ENCODE data around the gene ERICH4.
"Not testable (repeated sequence)": the region's sequence is repeated elsewhere in the genome, so short reads cannot be mapped to it uniquely, and the experiment has no call there.

ERICH4 gene

DNA sequence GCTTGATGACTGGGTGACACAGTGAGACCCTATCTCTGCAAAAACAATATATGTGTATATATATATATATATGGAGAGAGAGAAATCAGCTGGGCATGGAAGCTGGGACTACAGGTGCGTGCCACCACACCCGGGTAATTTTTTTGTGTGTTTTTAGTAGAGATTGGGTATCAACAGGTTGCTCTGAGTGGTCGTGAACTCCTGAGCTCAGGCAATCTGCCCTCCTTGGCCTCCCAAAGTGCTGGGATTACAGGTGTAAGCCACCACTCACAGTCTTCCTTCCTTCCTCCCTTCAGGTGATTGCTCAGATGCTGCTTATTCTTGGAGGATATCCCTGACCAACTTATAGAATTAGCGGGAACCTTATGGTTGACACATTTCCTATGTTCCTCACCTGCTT, 41.9 kb downstream of the ERICH4 start:
- H3K36me3 ChIP-seq, result no peaks in the 10 kb centered on the region
- no peak for TF ChIP-seq CTCF (IDR thresholded peaks at IDR 0.05; ENCODE audit: low read depth, low read length)
- H3K27me3 ChIP-seq (ENCODE audit: insufficient read depth, low read depth, severe bottlenecking), result peaks cover 70% of the 10 kb centered on the region
- no peak overlapping the region for H3K4me3 ChIP-seq (ENCODE audit: low read depth, low read length)
- H3K9me3 ChIP-seq (ENCODE audit: severe bottlenecking), result peaks cover 24% of the 10 kb centered on the region
- no peak for DNase-seq
- H3K27ac ChIP-seq, result no peak overlapping the region

- not testable (repeated sequence) for H3K36me3 ChIP-seq; DNase-seq; H3K27ac ChIP-seq; H3K4me3 ChIP-seq (ENCODE audit: low read depth, low read length)
- H3K27me3 ChIP-seq (ENCODE audit: insufficient read depth, low read depth, severe bottlenecking), result peaks cover 49% of the 10 kb centered on the region
- H3K9me3 ChIP-seq (ENCODE audit: severe bottlenecking), result peaks cover 31% of the 10 kb centered on the region
Measured at GRCh38 chr19:41486953-41487352, 44.0 kb downstream of the ERICH4 start.

DNA sequence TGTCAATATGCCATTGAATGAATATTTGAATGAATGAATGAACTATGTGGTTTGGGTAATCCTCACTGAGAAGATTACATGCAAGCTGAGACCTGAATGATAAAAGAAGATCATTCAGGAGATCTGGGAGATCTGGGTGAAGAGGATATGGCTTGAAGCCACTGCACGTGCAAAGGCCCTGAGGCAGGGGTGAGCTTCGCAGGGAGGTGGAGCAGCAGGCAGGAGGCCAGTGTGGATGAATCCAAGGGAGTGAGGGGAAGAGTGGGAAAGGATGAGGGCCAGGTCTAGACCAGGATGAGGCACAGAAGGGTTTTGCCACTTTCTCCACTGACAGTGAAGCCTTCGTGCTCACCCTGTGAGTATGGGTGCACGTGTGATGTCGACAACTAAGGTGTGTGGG, 49.9 kb downstream of the ERICH4 start:
- H3K4me3 ChIP-seq (ENCODE audit: low read depth, low read length), result no peak overlapping the region
- peaks cover 7% of the 10 kb centered on the region for H3K9me3 ChIP-seq (ENCODE audit: severe bottlenecking)
- peaks cover 45% of the 10 kb centered on the region for H3K27me3 ChIP-seq (ENCODE audit: insufficient read depth, low read depth, severe bottlenecking)
- no peak for DNase-seq
- H3K36me3 ChIP-seq, result no peaks in the 10 kb centered on the region
- H3K27ac ChIP-seq, result no peak overlapping the region
- TF ChIP-seq CTCF (IDR thresholded peaks at IDR 0.05; ENCODE audit: low read depth, low read length), result no peak

Data from WERI-Rb-1 (cell line).